ENCODE results near the gene POGK.

POGK gene

GRCh38 chr1:166808952-166809351 is 30.3 kb upstream of the POGK start:
- H3K36me3 ChIP-seq (ENCODE audit: control insufficient read depth in 2 of 2, insufficient read depth in 1 of 2, low read length in 2 of 2), result no peaks in the 10 kb centered on the region
- no peaks in the 10 kb centered on the region for H3K9me3 ChIP-seq (ENCODE audit: control insufficient read depth, insufficient read depth, low read depth, low read length)
- POLR2A ChIA-PET, result no interaction called here
- no peak overlapping the region for H3K27ac ChIP-seq (ENCODE audit: extremely low read depth, low read depth, low read length)
- CTCF ChIA-PET, result no interaction called here
- TF ChIP-seq ZNF239 (tag by site-specific recombination; IDR thresholded peaks at IDR 0.05) (no peak), SALL2 (tag by site-specific recombination; IDR thresholded peaks at IDR 0.05; ENCODE audit: borderline replicate concordance) (no peak), ZNF501 (tag by site-specific recombination; IDR thresholded peaks at IDR 0.05) (no peak), ZSCAN30 (tag by site-specific recombination; IDR thresholded peaks at IDR 0.05) (no peak), ZXDB (tag by site-specific recombination; IDR thresholded peaks at IDR 0.05) (no peak), ZNF146 (tag by site-specific recombination; IDR thresholded peaks at IDR 0.05) (no peak), IKZF3 (tag by site-specific recombination; IDR thresholded peaks at IDR 0.05) (no peak), ZNF274 (IDR thresholded peaks at IDR 0.05; ENCODE audit: low read length) (no peak), ZNF274 (tag by site-specific recombination; IDR thresholded peaks at IDR 0.05; ENCODE audit: borderline replicate concordance) (no peak), SCRT2 (tag by site-specific recombination; IDR thresholded peaks at IDR 0.05) (no peak)
- no peaks in the 10 kb centered on the region for H3K4me1 ChIP-seq (ENCODE audit: control insufficient read depth, insufficient read depth, low read length)
- no peak overlapping the region for H3K4me3 ChIP-seq (ENCODE audit: low read depth, low read length)

GRCh38 chr1:166811691-166812090 is 27.6 kb upstream of the POGK start:
- H3K36me3 ChIP-seq (ENCODE audit: control insufficient read depth in 2 of 2, insufficient read depth in 1 of 2, low read length in 2 of 2), result no peaks in the 10 kb centered on the region
- no peaks in the 10 kb centered on the region for H3K9me3 ChIP-seq (ENCODE audit: control insufficient read depth, insufficient read depth, low read depth, low read length)
- CTCF ChIA-PET, result no interaction called here
- no peak overlapping the region for H3K27ac ChIP-seq (ENCODE audit: extremely low read depth, low read depth, low read length)
- H3K4me1 ChIP-seq (ENCODE audit: control insufficient read depth, insufficient read depth, low read length), result no peaks in the 10 kb centered on the region
- H3K4me3 ChIP-seq (ENCODE audit: low read depth, low read length), result no peak overlapping the region
- TF ChIP-seq ZSCAN23 (tag by site-specific recombination; IDR thresholded peaks at IDR 0.05) (no peak), ZNF114 (tag by site-specific recombination; IDR thresholded peaks at IDR 0.05) (no peak), ZNF184 (tag by site-specific recombination; IDR thresholded peaks at IDR 0.05) (no peak)
- POLR2A ChIA-PET, result no interaction called here

- ChIA-PET CTCF (interaction anchor here (0.6 to 1.2 kb wide), 3 partner anchors 9 to 874 kb away, joined by 3 to 7 read pairs (median 4); no protein-coding TSS in a partner anchor), POLR2A (interaction anchor here (1.3 kb wide), 1 partner anchor 26 kb away, joined by 3 read pairs; the partner anchor contains the start of gene POGK)
- H3K27ac ChIP-seq (ENCODE audit: extremely low read depth, low read depth, low read length), result no peak overlapping the region
- no peak overlapping the region for H3K4me3 ChIP-seq (ENCODE audit: low read depth, low read length)
- H3K4me1 ChIP-seq (ENCODE audit: control insufficient read depth, insufficient read depth, low read length), result no peaks in the 10 kb centered on the region
- no peaks in the 10 kb centered on the region for H3K9me3 ChIP-seq (ENCODE audit: control insufficient read depth, insufficient read depth, low read depth, low read length)
- no peaks in the 10 kb centered on the region for H3K36me3 ChIP-seq (ENCODE audit: control insufficient read depth in 2 of 2, insufficient read depth in 1 of 2, low read length in 2 of 2)
- TF ChIP-seq ZIC2 (tag by site-specific recombination; IDR thresholded peaks at IDR 0.05) (no peak), ZBTB10 (tag by site-specific recombination; IDR thresholded peaks at IDR 0.05) (no peak), ZNF26 (tag by site-specific recombination; IDR thresholded peaks at IDR 0.05) (no peak), HIC1 (tag by site-specific recombination; IDR thresholded peaks at IDR 0.05) (no peak), TCF7L2 (IDR thresholded peaks at IDR 0.05; ENCODE audit: borderline replicate concordance, low read depth, low read length) (no peak), ZNF670 (tag by site-specific recombination; IDR thresholded peaks at IDR 0.05; ENCODE audit: low read depth) (no peak), TRIM28 (IDR thresholded peaks at IDR 0.05; ENCODE audit: borderline replicate concordance, low read length) (no peak), ZNF302 (tag by site-specific recombination; IDR thresholded peaks at IDR 0.05; ENCODE audit: low read depth) (no peak), ZNF148 (tag by site-specific recombination; IDR thresholded peaks at IDR 0.05; ENCODE audit: borderline replicate concordance) (no peak)
Measured at GRCh38 chr1:166813508-166814223, 25.6 kb upstream of the POGK start.

Data from HEK293 (cell line).